B cell (primary cell): ENCODE measurements around the gene SEMA4F. TPM values are rescaled to one million over a fixed set of nuclear protein-coding genes. Genes with fewer than 3 reads are reported as not detected.

Experiments
- ATAC-seq: fragments of 200-7000 bp; cut with Tn5 transposase; one replicate; pipeline ENCODE4 v1.10.0; 2021; ENCODE audit warnings: low read depth, mild to moderate bottlenecking, moderate number of reproducible peaks, moderate library complexity
- CTCF ChIA-PET: fragments of 350-600 bp; sonication (Branson Sonifier 250); formaldehyde crosslinking; loops from one replicate; lab custom pipeline; 2021; ENCODE audit warnings: antibody characterized with exemption, inconsistent platforms; lab: Charles Lee
- POLR2A ChIA-PET: fragments of 350-600 bp; sonication (Branson Sonifier 250); formaldehyde crosslinking; loops from one replicate; lab custom pipeline; 2021; ENCODE audit warnings: antibody characterized with exemption; lab: Charles Lee
- DNase-seq: peaks from one replicate; pipeline ENCODE4 v3.0.0; 2013
- H2AFZ ChIP-seq: 2 replicates; pipeline ENCODE4 v1.6.1; 2012; ENCODE audit warnings: mild to moderate bottlenecking, low read depth, low read length; ENCODE audit not compliant: insufficient read depth, poor library complexity, severe bottlenecking
- H3K27ac ChIP-seq, 2 donors: 1 replicate in 1 of 2; 2 replicates in 1 of 2; pipeline ENCODE4 v1.5.1; 2012 to 2013; ENCODE audit warnings: low read length in 2 of 2, mild to moderate bottlenecking in 2 of 2, moderate library complexity in 1 of 2
- H3K27me3 ChIP-seq, 4 experiments: fragments of 200-600 bp in 1 of 4; sonication (generic) in 1 of 4; replicated peaks in 1 of 4; 1 replicate in 2 of 4; 2 replicates in 2 of 4; pipeline versions ENCODE4 v1.6.1 to v1.7.0; 2013 to 2016; ENCODE audit warnings: low read length in 3 of 4, mild to moderate bottlenecking in 2 of 4, mixed read lengths in 1 of 4, moderate library complexity in 1 of 4; ENCODE audit not compliant: insufficient read depth in 4 of 4, control insufficient read depth in 3 of 4; ENCODE audit errors: control extremely low read depth in 1 of 4
- H3K36me3 ChIP-seq, 2 experiments: replicated peaks in 1 of 2; 1 replicate in 1 of 2; 2 replicates in 1 of 2; pipeline versions ENCODE4 v1.6.1 to v1.7.1; 2013; ENCODE audit warnings: low read length in 1 of 2; ENCODE audit not compliant: insufficient read depth in 2 of 2, control insufficient read depth in 1 of 2; ENCODE audit errors: control extremely low read depth in 1 of 2, extremely low read depth in 1 of 2
- H3K4me1 ChIP-seq, 2 donors: fragments of 200-600 bp in 1 of 2; sonication (generic) in 1 of 2; 1 replicate in 1 of 2; 2 replicates in 1 of 2; pipeline versions ENCODE4 v1.5.1 to v1.6.1; 2013 to 2017; ENCODE audit warnings: low read length in 2 of 2; ENCODE audit not compliant: control insufficient read depth in 2 of 2, insufficient read depth in 2 of 2
- H3K4me2 ChIP-seq: replicated peaks from 2 replicates; pipeline ENCODE3; 2012; ENCODE audit warnings: mild to moderate bottlenecking, low read depth, low read length; ENCODE audit not compliant: poor library complexity, severe bottlenecking
- H3K4me3 ChIP-seq, 5 experiments: fragments of 200-600 bp in 1 of 5; sonication (generic) in 1 of 5; 1 replicate in 3 of 5; 2 replicates in 2 of 5; pipeline versions ENCODE4 v1.5.1 to v1.7.0; 2011 to 2016; ENCODE audit warnings: low read length in 4 of 5, mild to moderate bottlenecking in 4 of 5, low read depth in 2 of 5, control low read depth in 1 of 5, moderate library complexity in 1 of 5; ENCODE audit not compliant: insufficient read depth in 1 of 5; ENCODE audit errors: control extremely low read depth in 1 of 5, extremely low read depth in 1 of 5
- H3K79me2 ChIP-seq: fragments of 200-600 bp; sonication (generic); one replicate; pipeline ENCODE4 v1.6.0; 2016; ENCODE audit warnings: low read length; ENCODE audit not compliant: control insufficient read depth, insufficient read depth
- H3K9ac ChIP-seq: fragments of 200-600 bp; sonication (generic); 2 replicates; pipeline ENCODE4 v1.6.1; 2017; ENCODE audit warnings: mild to moderate bottlenecking, low read length, moderate library complexity
- H3K9me3 ChIP-seq, 3 donors: one replicate each; pipeline versions ENCODE4 v1.6.1 to v1.7.1; 2013; ENCODE audit warnings: low read length in 2 of 3; ENCODE audit not compliant: control insufficient read depth in 2 of 3, insufficient read depth in 1 of 3; ENCODE audit errors: control extremely low read depth in 1 of 3
- H4K20me1 ChIP-seq: 2 replicates; pipeline ENCODE4 v1.6.0; 2012; ENCODE audit warnings: mild to moderate bottlenecking, low read length; ENCODE audit not compliant: insufficient read depth, control insufficient read depth, poor library complexity, severe bottlenecking
- H3K27ac Mint-ChIP-seq: one replicate; pipeline ENCODE4 v1.8.0; 2021; ENCODE audit warnings: mixed read lengths
- H3K27me3 Mint-ChIP-seq: one replicate; pipeline ENCODE4 v1.8.0; 2021; ENCODE audit warnings: mixed read lengths
- H3K4me1 Mint-ChIP-seq: one replicate; pipeline ENCODE4 v1.8.0; 2021; ENCODE audit warnings: mixed read lengths
- H3K4me3 Mint-ChIP-seq: one replicate; pipeline ENCODE4 v1.8.0; 2021; ENCODE audit warnings: mixed read lengths
- H3K9me3 Mint-ChIP-seq: one replicate; pipeline ENCODE4 v1.8.0; 2022; ENCODE audit warnings: mixed read lengths; ENCODE audit not compliant: insufficient read depth
- CTCF ChIP-seq: fragments of 200-600 bp; IDR thresholded peaks from one replicate; pipeline ENCODE4 v1.8.0; 2022; ENCODE audit warnings: antibody characterized with exemption, mild to moderate bottlenecking
- EZH2 ChIP-seq: IDR thresholded peaks from 2 replicates; pipeline ENCODE4 v1.6.1; 2012; ENCODE audit warnings: borderline replicate concordance, low read depth, mild to moderate bottlenecking, moderate library complexity, low read length; ENCODE audit not compliant: insufficient read depth, poor library complexity, severe bottlenecking
- WGBS: methylation state at CpG from one replicate; pipeline ENCODE4 v1.1.5; 2013; ENCODE audit warnings: missing lambda C conversion rate; ENCODE audit not compliant: insufficient coverage; 5-methylcytosine and 5-hydroxymethylcytosine counted together
- intact Hi-C: fragments of 100-400 bp; cut with micrococcal nuclease; formaldehyde crosslinking; loops from one replicate; pipeline ENCODE4 v1.10.0; 2022
- polyA plus RNA-seq: library from polyadenylated mRNA; depleted of rRNA; stranded (reverse); fragments of >200 nt; gene quantifications from 2 replicates; pipeline ENCODE4 v1.2.3, GENCODE V29; 2012
- total RNA-seq, 2 donors: library from RNA; stranded (reverse); fragments of 120-200 nt in 1 of 2; gene quantifications; 1 replicate in 1 of 2; 2 replicates in 1 of 2; pipeline versions ENCODE4 v1.2.3 to v1.2.4, GENCODE V29; 2013 to 2022

The SEMA4F gene
- total and polyA plus RNA-seq, 2 donors (not counting 1 experiment from before 2014, with no cell fraction given): 5.4 to 19.3 TPM

GRCh38 chr2:74646201-74646600, 7.8 kb upstream of the SEMA4F start:
- no peak for ATAC-seq
- Mint-ChIP-seq H3K4me1 (peaks cover 2% of the 10 kb centered on the region), H3K4me3 (no peak overlapping the region), H3K27me3 (peaks cover 40% of the 10 kb centered on the region), H3K27ac (no peak overlapping the region), H3K9me3 (no peaks in the 10 kb centered on the region)
- Histone ChIP-seq H4K20me1 (no peaks in the 10 kb centered on the region), H3K9ac (no peak overlapping the region), H3K27ac (no peak overlapping the region), H3K4me3 (no peak overlapping the region), H3K4me2 (no peak overlapping the region), H3K79me2 (no peaks in the 10 kb centered on the region), H2AFZ (no peak overlapping the region), H3K4me1 (peaks cover 0 to 4% of the 10 kb centered on the region in 2 donors), H3K36me3 (no peaks in the 10 kb centered on the region), H3K27me3 (peaks cover 0 to 20% (median 16%) of the 10 kb centered on the region in 4 experiments), H3K9me3 (peaks cover 0 to 5% (median 0%) of the 10 kb centered on the region in 3 donors)
- DNase-seq: no peak
- WGBS: 85% methylated on average over 2 of the region's 2 CpGs
- CTCF ChIA-PET: no interaction called here
- no peak for TF ChIP-seq EZH2
- POLR2A ChIA-PET: no interaction called here
- intact Hi-C loops: no loop called here

DNA sequence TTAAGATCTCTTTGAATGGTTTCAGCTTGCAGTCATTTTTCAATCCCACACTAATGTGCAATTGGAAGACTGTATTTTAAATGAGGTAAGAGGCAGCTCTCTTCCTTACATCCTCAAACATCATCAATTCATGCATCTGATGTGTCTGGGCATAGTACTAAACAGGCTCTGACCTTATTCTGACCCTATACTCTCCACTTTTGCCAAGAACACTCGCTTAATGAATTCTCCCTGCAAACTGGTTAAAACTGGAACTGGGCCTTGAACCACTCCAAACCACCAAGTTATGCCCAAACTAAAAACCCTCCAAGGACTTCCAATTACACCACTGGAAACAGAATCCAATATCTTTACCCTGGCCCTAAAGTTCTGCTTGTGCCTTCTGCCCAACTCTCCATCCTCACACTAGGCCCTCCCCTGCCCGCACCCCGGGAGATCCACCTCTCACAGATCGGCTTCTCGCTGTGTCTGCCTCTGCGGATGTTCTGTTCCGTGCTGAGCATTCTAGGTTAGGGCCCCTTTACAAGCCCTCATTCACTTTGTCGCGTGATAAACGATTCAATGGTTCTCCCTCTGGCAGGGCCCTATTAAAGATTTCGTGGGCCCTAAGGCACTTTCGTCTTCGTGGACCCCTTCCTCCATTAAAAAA, 7.1 kb upstream of the SEMA4F start:
- no peaks in the 10 kb centered on the region for H3K36me3 ChIP-seq
- H3K27me3 ChIP-seq: peaks cover 0 to 20% (median 15%) of the 10 kb centered on the region in 4 experiments
- DNase-seq (no peak), ATAC-seq (no peak)
- no peak overlapping the region for H3K9ac ChIP-seq
- H3K9me3 Mint-ChIP-seq: no peaks in the 10 kb centered on the region
- H3K4me3 Mint-ChIP-seq: peak overlapping the region; percentile 10
- H2AFZ ChIP-seq: no peak overlapping the region
- peaks cover 2% of the 10 kb centered on the region for H3K4me1 Mint-ChIP-seq
- intact Hi-C loops: no loop called here
- H3K4me2 ChIP-seq: no peak overlapping the region
- ChIA-PET POLR2A (no interaction called here), CTCF (no interaction called here)
- H3K27ac Mint-ChIP-seq: no peak overlapping the region
- H3K4me3 ChIP-seq: no peak overlapping the region
- 99% methylated on average over 7 of the region's 13 CpGs for WGBS
- peaks cover 0 to 5% (median 0%) of the 10 kb centered on the region in 3 donors for H3K9me3 ChIP-seq
- H3K27ac ChIP-seq: no peak overlapping the region
- H3K79me2 ChIP-seq: no peaks in the 10 kb centered on the region
- peaks cover 0 to 4% of the 10 kb centered on the region in 2 donors for H3K4me1 ChIP-seq
- TF ChIP-seq EZH2 (no peak), CTCF (no peak)
- H4K20me1 ChIP-seq: no peaks in the 10 kb centered on the region
- peaks cover 38% of the 10 kb centered on the region for H3K27me3 Mint-ChIP-seq
